Measurements from ENCODE around the gene MAMDC2. TPM values are rescaled to one million over a fixed set of nuclear protein-coding genes. Genes with fewer than 3 reads are reported as not detected.

The MAMDC2 gene
- total RNA-seq, 1 experiment from 2014 or later, result 4.6 TPM

- H3K27ac ChIP-seq (ENCODE audit: insufficient read length, low read depth, low read length), result no peak overlapping the region
- H3K27me3 ChIP-seq (ENCODE audit: insufficient read depth, low read length), result no peaks in the 10 kb centered on the region
Observed at GRCh38 chr9:70101265-70101664, 57.6 kb downstream of the MAMDC2 start.

More at GRCh38 chr9:70101265-70101664, 57.6 kb downstream of the MAMDC2 start:
- H3K23ac ChIP-seq (ENCODE audit: insufficient read length, low read depth, low read length), result no peak overlapping the region
- no peak overlapping the region for H3T11ph ChIP-seq (ENCODE audit: low read length)
- no peak overlapping the region for H2BK12ac ChIP-seq (ENCODE audit: insufficient read length, low read depth, low read length)
- no peaks in the 10 kb centered on the region for H3K79me2 ChIP-seq (ENCODE audit: insufficient read depth, low read length)
- H4K91ac ChIP-seq (ENCODE audit: insufficient read length, low read depth, low read length), result no peak overlapping the region
- no peak overlapping the region for H3K14ac ChIP-seq (ENCODE audit: insufficient read depth, low read length)
- no peak overlapping the region for H2BK120ac ChIP-seq (ENCODE audit: low read depth, low read length, poor library complexity, severe bottlenecking)
- no peak overlapping the region for H4K8ac ChIP-seq (replicated peaks; ENCODE audit: insufficient read length, low read depth, low read length)
- H4K20me1 ChIP-seq (ENCODE audit: control insufficient read depth, insufficient read depth, insufficient read length), result no peaks in the 10 kb centered on the region
- H3K9me3 ChIP-seq (ENCODE audit: control insufficient read depth, low read depth, low read length), result no peaks in the 10 kb centered on the region
- no peak for DNase-seq
- H2BK20ac ChIP-seq (ENCODE audit: low read depth, low read length, poor library complexity, severe bottlenecking), result no peak overlapping the region
- no peak overlapping the region for H3K4ac ChIP-seq (ENCODE audit: low read depth, low read length)
- TF ChIP-seq, protein P1, sequence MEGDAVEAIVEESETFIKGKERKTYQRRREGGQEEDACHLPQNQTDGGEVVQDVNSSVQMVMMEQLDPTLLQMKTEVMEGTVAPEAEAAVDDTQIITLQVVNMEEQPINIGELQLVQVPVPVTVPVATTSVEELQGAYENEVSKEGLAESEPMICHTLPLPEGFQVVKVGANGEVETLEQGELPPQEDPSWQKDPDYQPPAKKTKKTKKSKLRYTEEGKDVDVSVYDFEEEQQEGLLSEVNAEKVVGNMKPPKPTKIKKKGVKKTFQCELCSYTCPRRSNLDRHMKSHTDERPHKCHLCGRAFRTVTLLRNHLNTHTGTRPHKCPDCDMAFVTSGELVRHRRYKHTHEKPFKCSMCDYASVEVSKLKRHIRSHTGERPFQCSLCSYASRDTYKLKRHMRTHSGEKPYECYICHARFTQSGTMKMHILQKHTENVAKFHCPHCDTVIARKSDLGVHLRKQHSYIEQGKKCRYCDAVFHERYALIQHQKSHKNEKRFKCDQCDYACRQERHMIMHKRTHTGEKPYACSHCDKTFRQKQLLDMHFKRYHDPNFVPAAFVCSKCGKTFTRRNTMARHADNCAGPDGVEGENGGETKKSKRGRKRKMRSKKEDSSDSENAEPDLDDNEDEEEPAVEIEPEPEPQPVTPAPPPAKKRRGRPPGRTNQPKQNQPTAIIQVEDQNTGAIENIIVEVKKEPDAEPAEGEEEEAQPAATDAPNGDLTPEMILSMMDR (conservative IDR thresholded peaks at IDR 0.05), result no peak
- no peak overlapping the region for H2BK15ac ChIP-seq (ENCODE audit: low read depth, low read length)
- Mint-ChIP-seq H3K4me3 (no peak overlapping the region), H3K27ac (no peak overlapping the region), H3K9me3 (no peaks in the 10 kb centered on the region), H3K4me1 (peaks cover 8 to 12% of the 10 kb centered on the region in 2 experiments), H3K27me3 (ENCODE audit: low read depth) (no peaks in the 10 kb centered on the region), H3K36me3 (ENCODE audit: insufficient read depth in 1 of 3, low read depth in 3 of 3) (no peaks in the 10 kb centered on the region)
- no peaks in the 10 kb centered on the region for H3K79me1 ChIP-seq (ENCODE audit: insufficient read depth, low read depth, low read length, poor library complexity, severe bottlenecking)
- H3K4me2 ChIP-seq (ENCODE audit: insufficient read depth, insufficient read length, low read length), result no peak overlapping the region
- peaks cover 5% of the 10 kb centered on the region; the same call in 1 of the 2 replicates for H3K4me1 ChIP-seq (ENCODE audit: insufficient read depth, low read length)
- no peak overlapping the region for H2AFZ ChIP-seq (ENCODE audit: low read length)
- no peak overlapping the region for H2AK5ac ChIP-seq (ENCODE audit: insufficient read length, low read length)
- WGBS (ENCODE audit: extremely low coverage, insufficient read length, low lambda C conversion rate), result no CpG with 5 or more reads among the region's 1 CpG
- no peaks in the 10 kb centered on the region for H3K23me2 ChIP-seq (ENCODE audit: insufficient read length, low read depth, low read length, poor library complexity, severe bottlenecking)
- no peak overlapping the region for H4K5ac ChIP-seq (ENCODE audit: insufficient read length, low read depth, low read length)
- H3K9ac ChIP-seq (ENCODE audit: extremely low read depth, insufficient read length, low read length), result no peak overlapping the region
- H3K56ac ChIP-seq (ENCODE audit: insufficient read length, low read depth, low read length), result no peak overlapping the region
- H3K18ac ChIP-seq (ENCODE audit: insufficient read length, low read depth, low read length), result no peak overlapping the region
- no peak overlapping the region for H2BK5ac ChIP-seq (ENCODE audit: insufficient read length, low read length)
